CD4-positive, alpha-beta T cell treated with Interleukin-12 subunit alpha and Interleukin-12 subunit beta, for 1 hour (primary cell): ENCODE results near the gene IL5.
"Not testable (repeated sequence)": the region's sequence is repeated elsewhere in the genome, so short reads cannot be mapped to it uniquely, and the experiment has no call there.

Experiments
- DNase-seq: peaks from one replicate; pipeline ENCODE4 v3.0.0-alpha.2; 2020

Gene IL5

DNA sequence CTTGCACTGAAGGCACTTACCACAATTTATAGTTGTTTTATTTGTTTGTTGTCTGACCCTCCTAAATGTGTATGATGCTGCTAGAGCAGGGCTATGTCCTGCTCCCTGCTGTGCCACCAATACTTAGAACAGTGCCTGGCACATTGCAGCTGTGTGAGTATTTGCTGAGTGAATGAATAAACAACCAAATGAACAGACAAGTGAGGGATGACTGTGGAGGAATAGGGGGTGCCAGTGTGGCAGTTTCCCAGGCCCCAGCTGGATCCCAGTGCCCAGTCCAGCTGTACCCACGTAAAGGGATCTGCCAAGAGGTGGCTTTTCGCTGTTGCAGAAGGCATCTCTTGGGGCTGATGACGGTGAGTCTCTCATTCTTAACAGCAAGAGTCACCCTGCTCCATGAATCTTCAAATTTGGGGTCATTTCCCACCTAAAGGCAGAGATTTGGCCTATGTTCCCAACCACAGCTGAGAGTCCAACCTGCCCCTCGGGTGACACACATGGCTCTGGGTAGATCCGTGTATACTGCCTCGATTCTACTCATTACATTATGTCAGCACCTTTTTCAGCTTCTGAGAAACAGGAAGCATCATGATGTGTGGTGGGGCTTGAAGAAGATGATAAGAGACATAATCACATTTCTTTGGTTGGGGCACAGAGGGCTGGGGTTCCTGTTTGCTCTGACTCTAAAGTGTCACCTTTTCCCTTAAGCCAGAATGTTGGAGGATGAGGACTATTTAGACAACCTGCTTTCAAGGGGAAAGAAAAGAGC, 14.3 kb downstream of the IL5 start:
- DNase-seq, result peak; percentile 6

DNA sequence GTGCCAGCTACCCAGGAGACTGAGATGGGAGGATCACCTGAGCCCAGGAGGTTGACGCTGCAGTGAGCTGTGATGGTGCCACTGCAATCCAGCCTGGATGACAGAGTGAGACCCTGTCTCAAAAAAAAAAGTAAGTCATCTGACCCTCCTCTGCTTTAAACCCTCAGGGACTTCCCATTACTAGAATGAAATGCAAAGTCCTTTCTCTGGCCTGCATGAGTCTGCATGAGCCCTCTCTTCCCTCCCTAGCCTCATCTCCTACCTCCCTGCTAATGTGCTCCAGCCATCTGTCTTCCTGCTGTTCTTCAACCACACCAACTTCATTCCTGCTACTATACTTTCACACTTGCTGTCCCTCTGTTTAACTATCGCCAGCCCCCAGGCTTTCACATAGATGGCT, 15.3 kb downstream of the IL5 start:
- DNase-seq, result no peak

DNA sequence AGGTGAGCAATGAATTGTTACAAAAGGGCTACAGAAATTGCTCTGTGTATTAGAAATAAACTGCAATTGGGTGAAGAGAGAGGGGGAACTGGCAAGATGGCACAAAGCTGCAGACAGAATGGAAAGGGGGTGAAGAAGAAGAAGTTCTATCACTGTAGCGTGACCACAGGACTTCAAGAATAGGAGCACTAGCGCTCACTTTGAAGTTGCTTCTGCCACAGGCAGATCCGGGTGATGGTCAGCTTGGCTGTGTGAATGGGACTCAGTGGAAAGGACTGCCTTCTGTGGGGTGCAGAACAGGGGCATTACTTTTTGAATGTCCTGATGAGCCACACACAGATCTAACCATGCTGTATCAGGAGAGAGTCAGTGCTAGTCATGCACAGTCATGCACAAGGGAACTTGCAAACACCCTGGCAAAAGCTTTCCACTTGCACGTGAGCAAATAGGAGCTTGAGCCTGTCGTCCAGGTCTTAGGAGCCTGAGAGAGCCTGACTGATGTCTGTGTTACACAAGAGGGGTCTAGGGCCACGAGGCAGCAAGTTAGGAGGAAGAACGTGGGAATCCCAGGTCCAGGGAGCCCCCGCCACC, 16.3 kb downstream of the IL5 start:
- no peak for DNase-seq

DNA sequence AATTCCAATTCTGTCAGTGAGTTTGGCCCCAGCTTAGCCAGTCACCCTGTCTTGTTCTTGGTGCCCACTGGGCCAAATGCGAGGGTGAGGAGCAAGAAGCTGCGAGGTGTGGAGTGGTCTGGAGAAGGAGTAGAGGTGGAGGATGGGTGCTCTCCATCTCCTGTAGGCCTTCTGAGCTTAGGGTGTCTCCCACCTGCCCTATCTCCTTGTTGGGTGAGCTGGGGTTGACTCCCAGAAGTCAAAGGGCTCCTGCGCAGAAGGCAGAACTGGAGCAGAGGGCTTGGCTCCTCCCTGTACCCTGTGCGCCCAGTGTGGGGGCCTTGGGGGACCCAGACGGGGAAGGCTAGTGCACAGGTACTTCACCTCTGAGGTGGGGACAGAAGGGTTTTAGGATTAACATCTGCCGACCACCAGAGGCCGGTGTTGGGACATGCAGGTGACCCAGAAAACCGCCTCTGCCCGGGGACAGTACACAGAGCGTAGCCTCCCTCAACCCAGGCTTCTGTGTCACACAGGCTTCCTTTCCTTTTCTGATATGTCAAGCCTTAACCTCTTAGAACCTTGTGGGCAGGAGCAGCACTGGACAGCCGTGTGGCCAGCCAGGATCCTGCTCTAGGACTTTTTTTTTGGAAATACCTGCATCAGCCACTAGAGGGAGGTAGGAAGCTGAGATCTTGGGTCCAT, 16.9 kb downstream of the IL5 start:
- DNase-seq, result peak; percentile 53

DNA sequence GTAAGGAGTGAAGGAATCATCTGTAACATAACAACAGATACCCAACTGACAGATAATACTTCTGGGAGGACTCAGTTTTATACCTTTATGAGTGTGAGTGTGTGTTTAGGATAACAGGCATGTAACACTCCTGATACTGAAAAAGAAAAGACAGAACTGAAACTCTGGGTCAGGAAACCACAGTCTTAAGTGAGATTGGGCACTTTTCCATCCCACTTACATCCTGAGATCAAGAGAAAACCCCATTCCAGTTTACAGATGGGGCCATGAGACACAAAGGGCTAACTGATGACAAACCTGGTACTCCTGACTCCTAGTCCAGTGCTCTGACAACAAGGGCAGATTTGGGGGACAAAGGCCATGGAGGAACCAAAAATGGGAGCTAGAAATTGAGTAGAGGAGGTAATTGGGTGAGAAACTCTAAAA, 18.0 kb downstream of the IL5 start:
- no peak for DNase-seq

DNA sequence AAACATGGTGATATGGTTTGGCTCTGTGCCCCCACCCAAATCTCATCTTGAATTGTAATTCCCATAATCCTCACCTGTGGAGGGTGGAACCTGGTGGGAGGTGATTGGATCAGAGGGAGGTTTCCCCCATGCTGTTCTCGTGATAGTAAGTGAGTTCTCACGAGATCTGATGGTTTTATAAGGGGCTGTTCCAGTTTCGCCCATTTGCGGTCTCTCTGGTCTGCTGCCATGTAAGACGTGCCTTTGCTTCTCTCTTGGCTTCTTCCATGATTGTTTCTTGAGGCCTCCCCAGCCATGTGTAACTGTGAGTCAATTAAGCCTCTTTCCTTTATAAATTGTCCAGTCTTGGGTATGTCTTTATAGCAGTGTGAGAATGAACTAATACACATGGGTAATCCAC, 18.4 kb downstream of the IL5 start:
- not testable (repeated sequence) for DNase-seq

DNA sequence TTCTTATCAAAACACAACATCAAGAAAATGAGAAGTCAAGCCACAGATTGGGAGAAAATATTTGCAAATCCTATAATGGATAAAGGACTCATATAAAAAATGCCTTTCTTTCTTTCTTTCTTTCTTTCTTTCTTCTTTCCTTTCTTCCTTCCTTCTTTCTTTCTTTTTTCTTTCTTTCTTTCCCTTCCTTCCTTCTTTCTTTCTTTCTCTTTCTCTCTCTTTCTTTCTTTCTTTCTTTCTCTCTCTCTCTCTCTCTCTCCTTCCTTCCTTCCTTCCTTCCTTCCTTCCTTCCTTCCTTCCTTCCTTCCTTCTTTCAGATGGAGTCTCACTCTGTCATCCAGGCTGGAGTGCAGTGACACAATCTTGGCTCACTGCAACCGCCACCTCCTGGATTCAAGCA, 21.3 kb downstream of the IL5 start:
- DNase-seq, result not testable (repeated sequence)

DNA sequence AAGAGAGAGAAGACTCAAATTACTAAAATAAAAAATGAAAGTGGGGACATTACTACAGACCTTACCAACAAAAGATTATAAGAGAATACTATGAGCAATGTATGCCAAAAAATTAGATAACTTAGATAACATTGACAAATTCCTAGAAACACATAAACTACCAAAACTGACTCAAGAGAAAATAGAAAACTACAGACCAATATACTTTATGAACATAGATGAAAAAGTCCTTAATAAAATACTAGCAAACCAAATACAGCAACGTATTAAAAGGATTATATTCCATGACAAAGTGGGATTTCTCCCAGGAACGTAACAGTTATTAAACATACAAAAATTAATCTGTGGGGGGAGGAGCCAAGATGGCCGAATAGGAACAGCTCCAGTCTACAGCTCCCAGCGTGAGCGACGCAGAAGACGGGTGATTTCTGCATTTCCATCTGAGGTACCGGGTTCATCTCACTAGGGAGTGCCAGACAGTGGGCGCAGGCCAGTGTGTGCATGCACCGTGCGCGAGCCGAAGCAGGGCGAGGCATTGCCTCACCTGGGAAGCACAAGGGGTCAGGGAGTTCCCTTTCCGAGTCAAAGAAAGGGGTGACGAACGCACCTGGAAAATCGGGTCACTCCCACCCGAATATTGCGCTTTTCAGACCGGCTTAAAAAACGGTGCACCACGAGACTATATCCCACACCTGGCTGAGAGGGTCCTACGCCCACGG, 29.5 kb downstream of the IL5 start:
- not testable (repeated sequence) for DNase-seq

DNA sequence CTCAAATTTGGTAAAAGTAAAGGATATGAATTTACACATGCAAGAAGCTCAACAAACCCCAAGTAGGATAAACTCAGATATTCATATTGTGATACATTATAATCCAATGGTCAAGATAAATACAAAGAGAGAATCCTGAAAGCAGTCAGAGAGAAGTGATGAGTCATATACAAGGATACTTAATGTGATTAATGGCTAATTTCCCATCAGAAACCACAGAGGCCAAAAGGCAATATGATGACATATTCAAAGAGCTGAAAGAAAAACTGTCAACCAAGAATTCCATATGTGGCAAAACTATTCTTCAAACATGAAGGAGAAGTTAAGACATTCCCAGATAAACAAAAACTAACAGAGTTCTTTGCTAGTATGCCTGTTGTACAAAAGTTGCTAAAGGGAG, 33.2 kb downstream of the IL5 start:
- DNase-seq, result no peak

DNA sequence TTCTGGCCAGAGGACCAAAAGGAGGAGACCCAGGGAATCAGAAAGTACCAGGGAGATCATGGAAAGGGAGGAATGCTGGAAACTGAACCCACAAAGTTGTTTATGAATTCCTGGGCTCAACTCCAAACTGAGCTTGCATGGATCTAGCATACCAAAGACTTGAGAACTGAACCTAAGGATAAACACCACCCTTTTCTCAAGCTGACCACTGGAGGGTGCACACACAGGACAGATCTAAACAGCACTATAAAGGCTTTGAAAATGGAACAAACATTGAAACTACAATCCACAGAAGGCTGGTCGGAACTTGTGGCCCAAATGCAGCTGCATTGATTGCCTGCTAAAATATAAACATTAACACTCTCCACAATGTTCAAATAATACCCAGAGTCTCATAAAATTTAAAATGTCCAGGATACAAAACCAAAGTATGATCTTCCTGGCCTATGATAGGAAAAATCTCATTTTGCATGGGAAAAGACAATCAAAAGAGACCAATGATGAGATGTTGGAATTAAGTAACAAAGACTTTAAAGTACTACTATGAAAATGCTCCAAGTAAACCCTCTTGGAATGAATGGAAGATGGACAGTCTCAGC, 37.1 kb downstream of the IL5 start:
- DNase-seq, result no peak

DNA sequence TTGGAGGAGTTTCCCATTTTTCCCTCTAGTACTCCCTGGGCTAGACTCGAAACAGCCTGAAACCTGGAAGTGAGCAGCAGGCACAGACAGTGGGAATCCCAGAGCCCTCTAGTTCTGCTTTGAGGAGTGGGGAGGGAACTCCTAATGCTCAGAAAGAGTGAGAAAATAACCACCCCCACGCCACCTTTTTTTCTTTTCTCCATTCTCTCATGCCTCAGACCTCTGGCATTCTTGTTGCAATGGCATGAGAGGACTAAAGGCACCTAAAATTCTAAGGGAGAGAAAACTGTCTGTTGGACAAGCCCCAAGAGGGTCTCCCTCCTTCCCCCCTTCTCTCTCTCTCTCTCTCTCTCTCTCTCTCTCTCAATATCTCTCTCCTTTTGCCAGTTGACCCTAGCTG, 37.7 kb downstream of the IL5 start:
- DNase-seq, result no peak

DNA sequence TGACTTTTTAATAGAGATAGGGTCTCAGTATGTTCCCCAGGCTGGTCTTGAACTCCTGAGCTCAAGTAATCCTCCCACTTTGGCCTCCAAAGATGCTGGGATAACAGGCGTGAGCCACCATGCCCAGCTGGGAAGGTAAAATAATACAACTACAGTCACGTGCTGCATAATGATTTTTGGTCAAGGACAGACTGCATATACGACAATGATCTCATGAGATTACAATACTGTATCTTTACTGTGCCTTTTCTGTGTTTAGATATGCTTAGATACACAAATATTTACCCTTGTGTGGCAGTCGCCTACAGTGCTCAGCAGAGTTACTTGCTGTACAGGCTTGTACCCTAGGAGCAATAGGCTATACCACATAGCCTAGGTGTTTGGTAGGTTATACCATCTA, 38.6 kb downstream of the IL5 start:
- DNase-seq, result no peak

DNA sequence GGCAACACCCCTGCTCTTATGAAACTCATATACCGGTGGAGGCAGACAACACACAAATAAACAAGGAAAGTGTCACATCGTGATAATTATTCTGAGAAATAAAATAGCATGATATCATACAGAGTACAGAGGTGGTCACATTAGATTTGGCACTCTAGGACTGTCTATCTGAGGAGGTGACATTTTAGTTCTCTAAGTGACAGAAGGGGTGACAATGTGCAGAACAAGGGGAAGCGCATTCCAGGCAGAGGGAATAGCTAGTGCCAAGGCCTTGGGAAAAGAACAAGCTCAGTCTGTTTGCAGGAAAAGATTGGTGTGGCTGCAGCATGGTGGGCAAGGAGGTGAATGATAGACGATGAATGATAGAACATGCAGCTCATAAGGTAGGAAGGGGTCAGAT, 40.1 kb downstream of the IL5 start:
- DNase-seq, result no peak

DNA sequence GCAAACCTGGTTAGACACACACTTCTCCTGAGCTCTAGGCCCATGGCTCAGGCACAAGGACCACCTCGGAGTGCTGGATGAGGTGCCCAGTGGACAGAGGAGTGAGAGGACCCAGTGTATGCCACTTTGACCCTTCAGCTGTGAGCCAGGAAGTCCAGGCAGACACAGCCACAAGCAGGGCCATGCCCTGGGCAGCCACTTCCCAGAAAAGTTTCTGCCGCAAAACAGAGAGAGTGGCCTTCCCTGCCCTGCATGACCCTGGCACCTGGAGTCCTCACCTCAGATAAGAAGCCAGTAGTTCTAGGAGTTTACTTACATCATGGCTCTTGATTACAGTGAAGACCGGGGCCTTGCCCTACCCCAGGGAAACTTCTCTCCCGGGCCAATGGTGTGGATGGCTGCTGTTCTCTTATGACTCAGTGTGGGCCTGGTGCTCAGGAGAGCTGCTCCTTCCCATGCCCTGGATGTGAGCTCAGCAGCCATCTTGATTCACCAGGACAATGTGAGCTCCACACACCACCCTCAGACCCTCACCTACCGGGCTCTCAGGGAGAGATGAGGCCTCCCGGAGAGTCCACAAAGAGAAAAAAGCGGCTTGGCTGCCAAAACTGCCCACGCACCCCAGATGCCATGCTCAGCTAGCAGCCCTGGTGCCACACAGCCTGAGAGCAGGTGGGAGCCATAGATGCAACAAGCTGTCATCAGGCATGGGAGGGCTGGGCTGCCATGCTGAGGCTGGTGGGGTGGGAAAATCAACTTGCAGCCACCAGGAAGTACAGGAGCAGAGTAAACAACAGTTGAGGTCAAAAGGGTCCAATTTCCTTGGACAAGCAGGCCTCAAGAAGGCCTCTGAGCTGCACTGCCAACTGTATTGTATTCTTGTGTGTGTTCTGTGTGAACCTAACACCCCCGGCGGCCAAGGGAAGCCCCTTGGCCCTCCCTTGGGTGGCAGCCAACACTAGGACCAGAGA, 41.1 kb downstream of the IL5 start:
- no peak for DNase-seq

DNA sequence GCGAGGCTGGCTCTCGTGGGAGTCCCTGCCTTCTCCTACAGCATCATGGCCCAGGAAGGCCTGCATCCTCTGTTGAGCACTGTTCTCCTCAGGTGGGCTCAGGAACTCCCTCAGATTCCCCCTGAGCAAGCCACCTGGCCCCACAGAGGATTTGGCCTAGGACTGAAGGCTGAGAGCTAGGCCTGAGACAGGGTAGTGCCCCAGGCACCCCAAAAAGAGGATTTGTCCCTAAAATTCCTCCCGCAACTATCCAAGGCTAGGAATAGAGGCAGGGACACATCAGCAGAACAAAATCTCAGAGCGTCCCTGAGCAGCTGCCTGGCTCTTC, 41.7 kb downstream of the IL5 start:
- DNase-seq, result no peak

DNA sequence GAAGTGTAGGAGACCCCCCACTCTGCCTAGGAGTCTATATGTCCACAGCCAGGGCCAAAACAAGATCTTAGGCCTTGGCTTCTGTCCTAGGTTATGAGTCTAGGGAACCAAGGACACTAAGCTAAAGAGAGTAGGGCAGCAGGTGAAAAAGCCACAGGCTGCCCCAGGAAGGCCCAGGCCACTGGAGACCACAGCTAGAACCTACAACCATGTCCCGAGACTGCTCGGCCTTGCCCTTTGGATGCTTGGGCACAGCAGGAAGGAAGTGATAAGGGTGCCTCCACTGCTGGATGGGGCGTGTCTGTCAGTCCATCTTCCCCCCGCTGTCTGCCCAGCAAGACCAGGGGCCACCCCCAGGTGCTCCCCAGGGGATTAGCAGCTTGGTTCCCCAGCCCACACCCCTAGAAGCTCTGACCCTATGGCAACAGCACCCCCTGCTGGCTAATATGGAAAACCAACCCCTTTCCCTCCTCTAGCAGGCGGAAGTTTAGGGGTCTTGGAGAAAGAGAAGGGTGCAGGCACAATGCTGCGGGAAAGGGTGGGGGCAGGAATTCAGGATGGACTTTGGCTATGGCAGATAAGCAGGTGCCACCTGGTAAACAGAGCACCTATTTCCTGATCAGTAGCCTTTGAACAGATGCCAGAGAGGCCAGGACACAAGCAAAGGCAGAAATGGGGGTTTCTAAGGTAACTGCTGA, 42.2 kb downstream of the IL5 start:
- DNase-seq, result peak; percentile 82

DNA sequence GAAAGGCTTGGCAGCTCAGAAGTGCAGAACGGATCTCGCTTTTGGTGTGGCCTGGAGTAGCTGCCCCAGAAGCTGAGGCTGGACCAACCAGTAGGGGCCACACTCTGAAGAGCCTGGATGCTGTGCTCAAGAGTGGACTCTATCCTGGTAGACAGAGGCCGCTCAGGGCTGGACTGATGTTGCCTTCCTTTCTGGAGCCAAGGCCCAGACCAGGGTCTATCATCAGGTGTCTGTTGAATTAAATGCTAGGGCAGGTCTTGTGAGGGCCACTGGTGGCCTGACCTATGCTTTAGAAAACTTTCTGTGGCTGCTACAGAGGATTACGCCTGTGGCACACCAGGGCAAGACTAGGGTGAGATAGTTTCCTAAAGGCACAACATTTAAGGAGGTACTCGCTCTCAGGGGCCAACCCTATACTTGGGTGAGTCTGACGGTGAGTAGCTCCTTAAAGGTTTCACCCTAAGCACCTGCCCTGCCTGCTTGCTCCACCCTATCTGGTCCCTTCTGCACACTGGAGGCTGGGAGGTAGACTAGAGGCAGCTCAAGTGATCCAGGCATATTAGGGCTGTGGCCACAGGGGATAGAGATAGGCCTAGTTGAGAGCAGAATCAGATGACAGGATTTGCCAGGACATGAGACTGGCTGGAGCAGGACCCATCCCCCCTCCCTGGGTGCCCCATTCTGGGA, 42.9 kb downstream of the IL5 start:
- peak; percentile 3 for DNase-seq

DNA sequence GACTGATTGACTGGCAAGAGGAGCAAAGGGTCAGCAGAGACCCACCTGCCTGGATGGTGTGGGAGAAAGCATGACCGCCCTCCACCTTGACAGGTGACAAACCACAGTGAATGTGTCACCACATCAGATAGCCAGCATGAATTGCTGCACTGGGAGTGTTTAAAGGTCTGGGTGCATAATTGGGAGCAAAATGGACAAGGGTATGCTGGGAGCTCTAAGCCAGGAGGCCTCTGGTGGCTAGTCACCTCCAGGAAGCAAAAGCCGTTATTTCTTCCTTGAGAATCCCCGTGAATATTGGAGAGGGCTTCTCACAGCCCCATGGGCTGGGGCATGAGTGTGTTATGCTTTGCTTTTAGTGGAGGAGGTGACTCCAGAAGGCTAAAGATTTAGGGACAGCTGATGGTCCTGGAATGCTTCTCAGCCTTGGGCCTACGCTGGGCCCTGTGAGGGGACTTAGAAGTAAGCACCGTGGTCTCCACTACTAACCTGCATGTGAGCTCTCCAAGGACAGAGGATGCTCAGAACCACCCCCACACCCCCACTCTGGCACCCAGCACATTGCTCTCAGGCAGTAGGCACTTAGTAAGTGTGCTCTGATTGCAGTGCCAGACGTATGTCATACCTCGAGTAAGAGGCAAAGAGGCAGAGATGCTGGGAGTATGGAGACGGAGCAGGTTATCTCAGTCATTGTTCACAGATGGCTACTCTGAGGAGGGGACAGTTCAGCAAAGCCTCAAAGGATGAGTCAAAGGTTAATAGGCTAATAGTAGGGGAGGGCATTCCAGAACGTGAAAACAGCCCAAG, 43.7 kb downstream of the IL5 start:
- DNase-seq, result no peak

DNA sequence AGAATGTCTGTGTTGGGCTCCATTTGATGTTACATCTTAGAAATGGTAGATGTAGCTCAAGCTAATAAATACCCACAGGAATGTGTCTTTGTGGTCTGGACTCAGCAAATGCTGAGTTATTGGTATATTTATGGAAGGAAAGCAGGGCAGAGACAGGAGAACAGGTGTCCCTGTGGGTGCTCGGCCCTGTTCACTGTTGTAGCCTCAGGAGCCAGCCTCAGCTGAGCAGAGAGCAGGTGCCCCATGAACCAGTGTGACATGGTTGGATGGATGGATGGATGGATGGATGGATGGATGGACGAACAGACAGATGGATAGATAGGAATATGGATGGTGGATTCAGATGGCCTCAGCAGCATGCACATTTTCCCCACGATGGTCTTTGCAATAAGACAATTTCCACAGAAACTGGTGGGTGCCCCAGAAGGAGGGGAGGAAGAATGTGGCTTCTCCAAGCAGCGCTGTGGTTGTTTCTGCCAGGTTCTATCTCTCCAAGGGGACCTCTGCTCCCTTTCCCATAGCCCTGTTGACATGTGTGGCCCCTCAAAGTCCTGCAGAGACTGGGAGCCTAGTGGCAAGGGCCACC, 44.5 kb downstream of the IL5 start:
- no peak for DNase-seq

DNA sequence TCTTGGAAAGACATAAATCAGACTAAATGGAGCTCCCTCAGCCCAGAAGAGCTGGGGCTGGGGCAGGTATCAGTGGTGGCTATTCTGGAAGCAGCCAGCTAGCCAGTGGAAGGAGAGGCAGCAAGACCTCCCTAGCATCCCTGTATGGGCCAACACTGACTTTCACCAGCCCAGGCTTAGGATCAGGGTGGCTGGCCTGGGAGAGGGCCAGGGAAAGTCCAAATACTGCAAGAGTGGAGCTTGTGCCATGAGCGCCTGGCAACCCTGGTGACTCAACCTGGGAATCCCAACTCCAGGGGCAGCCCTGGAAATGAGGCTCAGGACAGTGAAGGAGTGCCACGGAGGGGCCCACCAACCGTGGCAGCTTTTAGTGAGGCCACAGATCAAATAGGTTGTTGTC, 45.2 kb downstream of the IL5 start:
- DNase-seq, result no peak
